Nephron (organoid): ENCODE data around the gene NRM.
A peak's percentile ranks its signal among the peaks of the same experiment; 100 is the strongest.

Source experiments
- H3K27ac Mint-ChIP-seq, 3 experiments: 2 replicates each; pipeline ENCODE4 v1.8.0; 2020; ENCODE audit warnings: mixed read lengths in 3 of 3, mild to moderate bottlenecking in 2 of 3, moderate library complexity in 1 of 3
- H3K27me3 Mint-ChIP-seq: 2 replicates; pipeline ENCODE4 v1.8.0; 2021; ENCODE audit warnings: low read depth, mild to moderate bottlenecking, moderate library complexity, mixed read lengths
- H3K36me3 Mint-ChIP-seq: 2 replicates; pipeline ENCODE4 v1.8.0; 2020; ENCODE audit warnings: low read depth, mixed read lengths
- H3K4me1 Mint-ChIP-seq: 2 replicates; pipeline ENCODE4 v1.8.0; 2020; ENCODE audit warnings: mixed read lengths
- H3K4me3 Mint-ChIP-seq, 3 experiments: 2 replicates each; pipeline ENCODE4 v1.8.0; 2020; ENCODE audit warnings: mild to moderate bottlenecking in 3 of 3, mixed read lengths in 3 of 3, moderate library complexity in 2 of 3
- H3K9me3 Mint-ChIP-seq: 2 replicates; pipeline ENCODE4 v1.8.0; 2020; ENCODE audit warnings: mixed read lengths
- TF ChIP-seq, protein P1 (sequence below), 3 experiments: fragments of 200-600 bp; sonication (generic); IDR thresholded peaks; one replicate each; pipeline ENCODE4 v1.5.0; 2021; ENCODE audit warnings: antibody characterized with exemption in 3 of 3; ENCODE audit not compliant: unreplicated experiment in 3 of 3

NRM gene

DNA sequence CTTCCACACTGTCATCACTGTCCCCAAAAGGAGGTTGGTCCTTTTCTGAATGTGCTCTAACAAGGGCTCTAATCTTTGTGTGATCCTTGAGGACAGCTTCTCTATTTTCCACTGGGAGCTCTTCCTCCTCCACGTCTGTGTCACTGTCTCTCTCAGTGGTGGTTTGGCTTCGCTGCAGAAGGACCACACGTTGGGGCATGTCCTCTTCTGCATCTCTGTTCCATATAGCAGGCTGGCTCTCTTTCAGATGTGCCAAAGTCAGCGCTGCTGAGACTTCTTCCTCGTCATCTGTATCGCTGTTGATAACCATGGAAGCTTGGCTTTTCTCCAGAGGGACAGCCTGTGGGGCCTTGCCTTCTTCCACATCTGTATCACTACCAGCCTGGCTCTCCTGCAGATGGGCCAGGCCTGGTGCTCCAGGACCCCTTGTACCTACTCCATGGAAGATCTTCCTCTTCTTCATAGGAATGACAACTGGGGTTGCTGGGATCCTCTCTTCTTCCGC, 21.7 kb upstream of the NRM start:
- Mint-ChIP-seq H3K36me3 (peaks cover 61% of the 10 kb centered on the region), H3K4me3 (no peak overlapping the region), H3K9me3 (no peaks in the 10 kb centered on the region), H3K27me3 (no peaks in the 10 kb centered on the region), H3K4me1 (peaks cover 19% of the 10 kb centered on the region), H3K27ac (no peak overlapping the region)
- TF ChIP-seq, protein P1, sequence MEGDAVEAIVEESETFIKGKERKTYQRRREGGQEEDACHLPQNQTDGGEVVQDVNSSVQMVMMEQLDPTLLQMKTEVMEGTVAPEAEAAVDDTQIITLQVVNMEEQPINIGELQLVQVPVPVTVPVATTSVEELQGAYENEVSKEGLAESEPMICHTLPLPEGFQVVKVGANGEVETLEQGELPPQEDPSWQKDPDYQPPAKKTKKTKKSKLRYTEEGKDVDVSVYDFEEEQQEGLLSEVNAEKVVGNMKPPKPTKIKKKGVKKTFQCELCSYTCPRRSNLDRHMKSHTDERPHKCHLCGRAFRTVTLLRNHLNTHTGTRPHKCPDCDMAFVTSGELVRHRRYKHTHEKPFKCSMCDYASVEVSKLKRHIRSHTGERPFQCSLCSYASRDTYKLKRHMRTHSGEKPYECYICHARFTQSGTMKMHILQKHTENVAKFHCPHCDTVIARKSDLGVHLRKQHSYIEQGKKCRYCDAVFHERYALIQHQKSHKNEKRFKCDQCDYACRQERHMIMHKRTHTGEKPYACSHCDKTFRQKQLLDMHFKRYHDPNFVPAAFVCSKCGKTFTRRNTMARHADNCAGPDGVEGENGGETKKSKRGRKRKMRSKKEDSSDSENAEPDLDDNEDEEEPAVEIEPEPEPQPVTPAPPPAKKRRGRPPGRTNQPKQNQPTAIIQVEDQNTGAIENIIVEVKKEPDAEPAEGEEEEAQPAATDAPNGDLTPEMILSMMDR (IDR thresholded peaks at IDR 0.05; ENCODE audit: unreplicated experiment in 3 of 3): no peak

DNA sequence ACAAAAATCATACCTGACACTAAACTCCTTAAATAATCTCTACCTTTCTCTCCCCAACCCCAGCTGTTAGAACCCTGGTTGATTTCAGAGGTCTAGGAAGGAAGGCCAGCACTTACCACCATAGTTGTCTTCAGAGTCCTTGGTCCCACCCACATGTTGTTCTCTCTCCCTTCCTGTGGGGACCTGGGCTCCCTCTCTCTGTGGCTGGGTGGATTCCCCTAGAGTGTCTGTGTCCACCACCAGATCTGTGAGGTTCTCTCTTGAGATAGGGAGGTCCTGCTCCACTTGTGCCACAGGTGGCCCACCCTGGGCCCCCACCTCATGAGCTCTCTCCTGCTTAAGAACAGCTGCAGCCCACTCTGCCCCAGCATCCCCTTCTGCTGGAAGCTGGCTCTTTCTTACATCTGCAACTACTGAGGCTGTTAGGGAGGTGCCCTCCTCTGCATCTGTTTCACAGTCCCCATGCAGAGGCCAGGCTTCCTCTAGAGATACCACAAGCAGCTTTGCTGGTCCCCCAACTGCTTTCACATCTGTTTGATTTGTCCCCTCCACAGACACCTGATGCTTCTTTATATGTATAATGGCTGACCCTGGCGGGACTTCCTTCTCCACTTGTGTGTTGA, 21.1 kb upstream of the NRM start:
- H3K9me3 Mint-ChIP-seq: no peaks in the 10 kb centered on the region
- H3K4me3 Mint-ChIP-seq: no peak overlapping the region
- H3K27ac Mint-ChIP-seq: no peak overlapping the region
- TF ChIP-seq, protein P1 (IDR thresholded peaks at IDR 0.05; ENCODE audit: unreplicated experiment in 3 of 3): no peak
- H3K27me3 Mint-ChIP-seq: no peaks in the 10 kb centered on the region
- peaks cover 64% of the 10 kb centered on the region for H3K36me3 Mint-ChIP-seq
- H3K4me1 Mint-ChIP-seq: peaks cover 13% of the 10 kb centered on the region

DNA sequence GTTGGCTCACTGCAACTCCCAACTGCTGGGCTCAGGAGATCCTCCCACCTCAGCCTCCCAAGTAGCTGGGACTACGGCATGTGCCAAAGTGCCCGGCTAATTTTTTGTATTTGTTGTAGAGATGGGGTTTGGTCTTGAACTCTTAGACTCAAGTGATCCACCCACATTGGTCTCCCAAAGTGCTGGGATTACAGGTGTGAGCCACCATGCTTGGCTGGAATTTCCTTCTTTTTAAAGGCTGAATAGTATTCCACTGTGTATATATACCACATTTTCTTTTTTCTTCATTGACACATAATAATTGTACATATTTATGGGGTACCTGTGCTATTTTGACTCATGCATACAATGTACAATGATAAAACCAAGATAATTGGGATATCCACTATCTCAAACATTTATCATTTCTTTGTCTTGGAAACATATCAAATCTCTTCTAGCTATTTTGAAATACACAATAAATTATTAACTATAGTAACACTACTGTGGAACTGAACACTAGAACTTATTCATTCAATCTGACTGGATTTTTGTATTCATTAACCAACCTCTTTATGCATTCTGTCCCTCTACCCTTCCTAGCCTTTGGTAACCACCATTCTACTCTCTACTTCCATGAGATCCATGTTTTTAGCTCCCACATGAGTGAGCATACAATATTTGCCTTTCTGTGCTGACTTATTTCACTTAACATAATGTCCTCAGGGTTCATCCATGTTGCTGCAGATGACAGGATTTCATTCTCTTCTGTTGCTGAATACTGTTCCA, 18.5 kb upstream of the NRM start:
- H3K4me1 Mint-ChIP-seq: no peaks in the 10 kb centered on the region
- TF ChIP-seq, protein P1 (IDR thresholded peaks at IDR 0.05; ENCODE audit: unreplicated experiment in 3 of 3): no peak
- peaks cover 72% of the 10 kb centered on the region for H3K36me3 Mint-ChIP-seq
- H3K9me3 Mint-ChIP-seq: no peaks in the 10 kb centered on the region
- H3K27me3 Mint-ChIP-seq: no peaks in the 10 kb centered on the region
- H3K4me3 Mint-ChIP-seq: no peak overlapping the region
- peak overlapping the region; percentile 4 to 88 (median 38) for H3K27ac Mint-ChIP-seq

DNA sequence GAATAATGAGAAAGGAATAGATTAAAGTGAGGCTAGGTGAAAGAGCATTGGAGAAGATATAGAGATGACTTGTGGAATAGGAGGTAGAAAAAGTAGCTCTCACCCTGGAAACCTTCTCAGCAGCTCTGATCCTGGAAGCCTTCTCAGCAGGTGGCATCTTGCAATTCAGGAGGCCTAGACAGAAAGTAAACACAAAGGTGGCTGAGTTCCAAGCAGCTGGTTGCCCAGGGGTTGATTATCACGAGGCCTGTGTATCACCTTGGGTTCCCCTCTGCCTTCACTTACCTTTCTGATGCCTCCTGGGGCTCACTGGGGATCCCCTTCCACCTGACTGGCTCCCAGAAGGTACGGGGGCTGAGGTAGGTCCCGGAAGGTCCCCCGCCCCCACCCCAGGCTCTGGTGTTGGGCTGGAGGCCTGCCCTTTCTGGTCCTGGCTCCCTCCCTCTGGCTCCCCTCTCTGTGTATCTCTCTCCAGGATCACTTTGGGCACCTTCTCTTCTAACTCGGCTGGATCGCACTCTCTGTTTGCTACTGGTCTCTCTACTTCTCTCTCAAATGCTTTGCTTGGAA, 16.6 kb upstream of the NRM start:
- H3K9me3 Mint-ChIP-seq: no peaks in the 10 kb centered on the region
- peaks cover 75% of the 10 kb centered on the region for H3K36me3 Mint-ChIP-seq
- H3K4me3 Mint-ChIP-seq: no peak overlapping the region

DNA sequence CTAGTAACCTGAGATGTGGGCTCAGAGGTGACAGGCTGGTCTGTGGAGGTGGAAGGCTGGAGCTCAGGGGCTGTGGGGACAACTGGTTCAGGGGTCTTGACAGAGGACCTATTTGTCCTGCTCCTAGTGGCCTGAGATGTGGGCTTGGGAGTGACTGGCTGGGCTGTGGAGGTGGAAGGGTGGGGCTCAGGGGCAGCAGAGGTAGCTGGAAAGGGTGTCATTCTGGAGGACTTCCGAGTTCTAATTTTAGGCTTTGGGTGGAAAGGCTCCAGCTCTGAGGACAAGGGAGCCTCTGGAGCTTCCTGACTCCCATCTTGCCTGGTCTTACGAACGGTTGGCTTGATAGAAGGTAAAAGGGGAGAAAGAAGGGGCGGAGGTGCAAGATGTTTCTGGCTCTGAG, 14.8 kb upstream of the NRM start:
- peaks cover 65% of the 10 kb centered on the region for H3K36me3 Mint-ChIP-seq
- no peaks in the 10 kb centered on the region for H3K4me1 Mint-ChIP-seq
- no peaks in the 10 kb centered on the region for H3K27me3 Mint-ChIP-seq
- no peak overlapping the region for H3K4me3 Mint-ChIP-seq
- TF ChIP-seq, protein P1 (IDR thresholded peaks at IDR 0.05; ENCODE audit: unreplicated experiment in 3 of 3): no peak
- peak overlapping the region in 1 of 3 experiments; percentile 15 for H3K27ac Mint-ChIP-seq
- H3K9me3 Mint-ChIP-seq: no peaks in the 10 kb centered on the region

More for the DNA sequence above, 16.6 kb upstream of the NRM start:
- Mint-ChIP-seq H3K27me3 (no peaks in the 10 kb centered on the region), H3K4me1 (no peaks in the 10 kb centered on the region), H3K27ac (peak overlapping the region in 1 of 3 experiments; percentile 3)
- TF ChIP-seq, protein P1 (IDR thresholded peaks at IDR 0.05; ENCODE audit: unreplicated experiment in 3 of 3): no peak
